ENCODE measurements around the gene LGR5.
"Not testable (repeated sequence)": the region's sequence is repeated elsewhere in the genome, so short reads cannot be mapped to it uniquely, and the experiment has no call there.

Gene LGR5

DNA sequence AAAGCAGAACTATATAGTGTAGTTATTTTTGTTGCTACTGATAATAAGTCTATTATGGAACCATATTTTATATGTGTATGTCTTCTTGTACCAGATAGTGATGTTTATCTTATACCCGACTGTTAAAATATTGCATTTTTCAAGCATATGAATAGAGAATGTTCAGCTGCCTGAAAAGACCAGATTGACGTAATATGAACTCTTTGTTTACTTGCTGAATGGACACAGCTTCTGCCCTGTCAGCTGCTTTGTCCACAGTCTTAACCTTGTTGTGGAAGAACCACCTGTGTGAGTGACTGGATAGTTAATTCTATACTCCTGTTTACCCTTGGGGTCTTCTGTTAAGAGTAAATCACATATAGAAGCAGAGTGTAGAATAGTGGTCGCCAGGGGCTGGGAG, 109.3 kb downstream of the LGR5 start:
- DNase-seq (ENCODE audit: low spot score): no peak
- TF ChIP-seq, protein P1, sequence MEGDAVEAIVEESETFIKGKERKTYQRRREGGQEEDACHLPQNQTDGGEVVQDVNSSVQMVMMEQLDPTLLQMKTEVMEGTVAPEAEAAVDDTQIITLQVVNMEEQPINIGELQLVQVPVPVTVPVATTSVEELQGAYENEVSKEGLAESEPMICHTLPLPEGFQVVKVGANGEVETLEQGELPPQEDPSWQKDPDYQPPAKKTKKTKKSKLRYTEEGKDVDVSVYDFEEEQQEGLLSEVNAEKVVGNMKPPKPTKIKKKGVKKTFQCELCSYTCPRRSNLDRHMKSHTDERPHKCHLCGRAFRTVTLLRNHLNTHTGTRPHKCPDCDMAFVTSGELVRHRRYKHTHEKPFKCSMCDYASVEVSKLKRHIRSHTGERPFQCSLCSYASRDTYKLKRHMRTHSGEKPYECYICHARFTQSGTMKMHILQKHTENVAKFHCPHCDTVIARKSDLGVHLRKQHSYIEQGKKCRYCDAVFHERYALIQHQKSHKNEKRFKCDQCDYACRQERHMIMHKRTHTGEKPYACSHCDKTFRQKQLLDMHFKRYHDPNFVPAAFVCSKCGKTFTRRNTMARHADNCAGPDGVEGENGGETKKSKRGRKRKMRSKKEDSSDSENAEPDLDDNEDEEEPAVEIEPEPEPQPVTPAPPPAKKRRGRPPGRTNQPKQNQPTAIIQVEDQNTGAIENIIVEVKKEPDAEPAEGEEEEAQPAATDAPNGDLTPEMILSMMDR (conservative IDR thresholded peaks at IDR 0.05; ENCODE audit: low read depth): no peak
- no peak overlapping the region for H3K27ac ChIP-seq
- CTCF ChIA-PET: interaction anchor here (0.6 to 1.1 kb wide), 2 partner anchors 186 to 973 kb away, joined by 3 read pairs; no protein-coding TSS in a partner anchor
- POLR2A ChIA-PET (ENCODE audit: low non-redundant PET): no interaction called here

DNA sequence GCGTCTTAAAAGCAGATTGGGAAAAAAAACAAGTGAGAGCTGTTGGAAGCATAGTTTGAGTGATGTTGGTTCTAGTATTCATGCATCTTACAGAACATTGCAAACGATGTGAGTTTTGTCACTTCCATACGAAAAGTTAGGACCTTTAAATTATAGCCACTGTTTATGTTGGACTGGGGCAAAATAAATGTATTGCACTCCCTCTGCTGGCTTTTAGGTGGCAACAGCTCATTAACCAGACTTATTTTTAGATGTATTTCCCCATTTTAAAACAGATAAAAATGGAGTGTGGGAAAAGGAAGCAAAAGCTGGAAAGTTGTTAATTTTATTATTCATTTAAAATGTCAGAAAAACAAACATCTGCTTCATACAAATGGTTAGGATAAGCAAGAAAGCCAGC, 111.9 kb downstream of the LGR5 start:
- TF ChIP-seq, protein P1 (conservative IDR thresholded peaks at IDR 0.05; ENCODE audit: low read depth): no peak
- H3K27ac ChIP-seq: no peak overlapping the region
- POLR2A ChIA-PET (ENCODE audit: low non-redundant PET): no interaction called here
- no peak for DNase-seq (ENCODE audit: low spot score)
- CTCF ChIA-PET: interaction anchor here (0.6 to 1.7 kb wide), 6 partner anchors 26 to 1041 kb away, joined by 3 to 7 read pairs (median 4); no protein-coding TSS in a partner anchor

DNA sequence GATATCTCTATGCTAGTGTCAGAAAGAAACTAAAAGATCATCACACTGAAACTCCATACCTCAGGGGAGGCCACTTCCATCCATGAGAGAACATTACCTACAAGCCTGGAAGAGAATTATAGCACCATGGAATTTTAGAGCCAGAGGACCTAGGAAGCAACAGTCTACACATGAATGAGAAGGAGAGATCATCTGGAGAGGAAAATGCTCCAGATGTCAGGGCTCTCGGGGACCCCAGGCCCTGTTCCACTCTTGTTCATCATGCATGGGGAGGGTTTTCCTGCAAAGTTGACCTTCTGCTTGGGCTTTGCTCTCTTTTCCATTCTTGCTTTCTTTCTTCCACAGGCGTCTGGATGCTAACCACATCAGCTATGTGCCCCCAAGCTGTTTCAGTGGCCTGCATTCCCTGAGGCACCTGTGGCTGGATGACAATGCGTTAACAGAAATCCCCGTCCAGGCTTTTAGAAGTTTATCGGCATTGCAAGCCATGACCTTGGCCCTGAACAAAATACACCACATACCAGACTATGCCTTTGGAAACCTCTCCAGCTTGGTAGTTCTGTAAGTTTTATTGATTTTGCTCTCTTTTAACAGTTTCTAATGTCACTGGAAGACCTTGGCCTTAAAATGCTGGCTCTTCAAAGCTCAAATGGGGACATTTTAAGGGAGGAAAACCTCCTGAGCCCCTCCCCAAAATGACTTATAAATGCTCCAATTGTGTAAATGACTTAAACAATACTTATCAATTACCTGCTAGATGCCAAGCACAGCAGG, 113.3 kb downstream of the LGR5 start:
- ChIA-PET CTCF (interaction anchor here (0.7 kb wide), 1 partner anchor 1032 kb away, joined by 4 read pairs; no protein-coding TSS in a partner anchor), POLR2A (ENCODE audit: low non-redundant PET) (no interaction called here)
- TF ChIP-seq, protein P1 (conservative IDR thresholded peaks at IDR 0.05; ENCODE audit: low read depth): no peak

DNA sequence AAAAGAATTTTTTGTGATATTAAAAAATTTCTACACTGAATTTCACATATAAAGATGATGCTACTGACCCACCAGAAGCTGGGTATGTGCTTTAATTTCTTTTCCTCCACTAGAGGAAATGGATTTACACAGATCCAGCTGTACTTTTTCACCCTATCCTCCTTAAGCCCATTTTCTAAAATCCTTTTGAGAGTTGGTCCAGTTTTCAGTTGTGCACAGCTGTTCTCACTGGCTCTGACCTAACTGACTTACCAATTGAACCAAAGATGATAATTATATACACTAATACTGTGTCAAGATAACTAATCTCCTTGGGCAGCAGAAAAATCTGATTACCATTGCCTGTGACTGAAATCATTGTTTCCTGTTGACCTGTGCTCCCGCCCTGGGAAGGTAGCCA, 115.6 kb downstream of the LGR5 start:
- no peak for DNase-seq (ENCODE audit: low spot score)
- TF ChIP-seq, protein P1 (conservative IDR thresholded peaks at IDR 0.05; ENCODE audit: low read depth): no peak
- CTCF ChIA-PET: no interaction called here
- POLR2A ChIA-PET (ENCODE audit: low non-redundant PET): no interaction called here
- no peak overlapping the region for H3K27ac ChIP-seq

More for the DNA sequence above, 113.3 kb downstream of the LGR5 start:
- no peak for DNase-seq (ENCODE audit: low spot score)
- H3K27ac ChIP-seq: no peak overlapping the region

DNA sequence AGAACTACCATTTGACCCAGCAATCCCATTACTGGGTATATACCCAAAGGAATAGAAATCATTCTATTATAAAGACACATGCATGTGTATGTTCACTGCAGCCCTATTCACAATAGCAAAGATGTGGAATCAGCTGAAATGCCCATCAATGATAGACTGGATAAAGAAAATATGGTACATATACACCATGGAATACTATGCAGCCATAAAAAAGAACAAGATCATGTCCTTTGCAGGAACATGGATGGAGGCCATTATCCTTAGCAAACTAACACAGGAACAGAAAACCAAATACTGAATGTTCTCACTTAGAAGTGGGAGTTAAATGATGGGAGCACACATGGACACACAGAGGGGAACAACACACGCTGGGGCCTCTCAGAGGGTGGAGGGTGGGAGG, 116.2 kb downstream of the LGR5 start:
- DNase-seq (ENCODE audit: low spot score); H3K27ac ChIP-seq; POLR2A ChIA-PET (ENCODE audit: low non-redundant PET): not testable (repeated sequence)
- CTCF ChIA-PET: interaction anchor here (0.6 kb wide), 1 partner anchor 93 kb away, joined by 4 read pairs; no protein-coding TSS in a partner anchor

DNA sequence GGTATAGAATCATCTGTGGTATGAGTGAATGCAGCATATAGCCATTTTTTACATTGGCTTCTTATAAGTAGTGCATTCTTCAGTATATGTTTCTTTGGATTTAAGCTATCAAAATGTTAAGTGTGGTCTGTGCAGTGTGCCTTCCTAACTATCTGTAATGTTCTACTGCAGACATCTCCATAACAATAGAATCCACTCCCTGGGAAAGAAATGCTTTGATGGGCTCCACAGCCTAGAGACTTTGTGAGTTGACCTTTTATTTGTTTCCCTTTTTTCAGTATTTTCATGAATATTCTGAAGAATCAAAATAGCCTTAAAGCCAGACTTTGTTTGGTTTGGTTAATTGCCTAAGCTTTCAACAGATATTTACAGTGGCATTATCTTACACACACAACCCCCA, 116.8 kb downstream of the LGR5 start:
- POLR2A ChIA-PET (ENCODE audit: low non-redundant PET): no interaction called here
- TF ChIP-seq, protein P1 (conservative IDR thresholded peaks at IDR 0.05; ENCODE audit: low read depth): no peak
- no peak overlapping the region for H3K27ac ChIP-seq
- CTCF ChIA-PET: interaction anchor here (0.6 kb wide), 1 partner anchor 93 kb away, joined by 4 read pairs; no protein-coding TSS in a partner anchor
- no peak for DNase-seq (ENCODE audit: low spot score)

DNA sequence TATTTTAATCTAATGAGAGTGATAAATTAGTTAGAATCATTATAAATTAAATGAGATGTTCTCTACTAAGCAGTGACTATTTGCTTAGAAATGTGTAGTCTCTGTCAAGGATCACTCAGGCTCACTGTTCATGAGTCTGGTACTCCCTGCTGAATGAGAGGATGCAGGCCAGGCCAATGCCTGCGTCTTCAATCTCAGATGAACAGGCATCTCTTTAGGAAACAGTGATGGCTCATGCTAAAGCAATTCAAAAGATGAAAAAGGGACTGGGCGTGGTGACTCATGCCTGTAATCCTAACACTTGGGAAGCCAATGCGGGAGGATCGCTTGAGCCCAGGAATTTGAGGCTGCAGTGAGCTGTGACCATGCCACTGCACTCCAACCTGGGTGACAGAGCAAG, 117.3 kb downstream of the LGR5 start:
- no peak overlapping the region for H3K27ac ChIP-seq

More for the DNA sequence above, 117.3 kb downstream of the LGR5 start:
- CTCF ChIA-PET: no interaction called here
- POLR2A ChIA-PET (ENCODE audit: low non-redundant PET): no interaction called here
- TF ChIP-seq, protein P1 (conservative IDR thresholded peaks at IDR 0.05; ENCODE audit: low read depth): no peak
- DNase-seq (ENCODE audit: low spot score): peak; percentile 64
